Ascending aorta (tissue), 2 donors: ENCODE results near the gene TMEM187. TPM values are rescaled to one million over a fixed set of nuclear protein-coding genes. Genes with fewer than 3 reads are reported as not detected.

ENCODE experiments used
- DNase-seq, 2 donors: peaks; one replicate each; pipeline ENCODE4 v3.0.0-alpha.2; 2019; ENCODE audit warnings: low spot score in 2 of 2
- H3K27ac ChIP-seq, 2 donors: fragments of 200-600 bp; sonication (generic); one replicate each; pipeline ENCODE4 v1.5.1; 2016 to 2017; ENCODE audit warnings: mild to moderate bottlenecking in 1 of 2
- H3K27me3 ChIP-seq: fragments of 200-600 bp; sonication (generic); one replicate; pipeline ENCODE4 v1.5.1; 2017
- H3K36me3 ChIP-seq, 2 donors: fragments of 200-600 bp; sonication (generic); one replicate each; pipeline ENCODE4 v1.5.1; 2016
- H3K4me1 ChIP-seq, 2 donors: fragments of 200-600 bp; sonication (generic); one replicate each; pipeline ENCODE4 v1.5.1; 2016 to 2017; ENCODE audit warnings: mild to moderate bottlenecking in 1 of 2
- H3K4me3 ChIP-seq, 2 donors: fragments of 200-600 bp; sonication (generic); one replicate each; pipeline ENCODE4 v1.5.1; 2016 to 2017; ENCODE audit warnings: mild to moderate bottlenecking in 1 of 2
- H3K9me3 ChIP-seq, 2 donors: fragments of 200-600 bp; sonication (generic); one replicate each; pipeline ENCODE4 v1.5.1; 2016
- intact Hi-C: fragments of 100-400 bp; cut with DNase I; formaldehyde crosslinking; loops from one replicate; pipeline ENCODE4 v1.15.1; 2023
- total RNA-seq: library from RNA; depleted of rRNA; stranded (reverse); fragments of >200 nt; gene quantifications from one replicate; pipeline ENCODE4 v1.1.0, GENCODE V29; 2016
- TF ChIP-seq, protein P1 (sequence below), 3 experiments: fragments of 200-600 bp in 2 of 3; fragments of 450-650 bp in 1 of 3; sonication (generic) in 2 of 3; IDR thresholded peaks; one replicate each; pipeline ENCODE4 v1.5.1; 2016 to 2019; ENCODE audit warnings: antibody characterized with exemption in 3 of 3, mild to moderate bottlenecking in 1 of 3, moderate library complexity in 1 of 3

The TMEM187 gene
- total RNA-seq, 1 donor from 2014 or later = 4.4 TPM

DNA sequence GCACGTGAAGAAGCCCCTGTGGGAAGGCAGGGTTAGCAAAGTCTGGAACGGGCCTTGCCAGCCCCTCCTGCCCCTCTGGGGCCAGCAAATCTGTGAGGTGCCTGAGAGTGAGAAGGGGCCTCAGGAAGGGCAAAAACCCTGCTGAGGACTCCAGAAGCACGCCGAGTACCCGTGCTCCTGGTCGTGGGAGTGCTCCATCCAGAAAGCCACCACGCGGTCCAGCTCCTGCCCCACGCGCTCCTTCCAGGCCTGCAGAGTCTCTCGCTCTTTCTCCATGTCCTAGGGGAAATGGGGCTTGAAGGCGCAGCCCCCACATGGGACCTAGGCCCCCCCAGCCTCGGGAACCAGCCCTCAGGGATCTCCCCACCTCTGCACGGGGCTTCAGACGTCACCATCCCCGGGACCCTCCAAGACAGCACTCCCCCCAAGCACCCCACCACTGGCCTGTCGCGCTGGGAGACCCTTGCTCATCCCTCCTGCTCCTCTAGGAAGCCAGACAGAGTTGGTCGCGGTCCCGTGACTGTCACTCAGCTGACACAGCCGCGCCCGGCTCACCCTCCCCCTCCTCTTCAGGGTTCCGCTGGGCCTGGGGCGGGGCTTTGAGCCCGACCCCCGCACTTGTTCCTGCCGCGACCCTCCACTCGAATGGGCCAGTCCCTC, 28.3 kb upstream of the TMEM187 start, which contains the start of gene RENBP:
TSS of gene RENBP (minus strand) at position 504 of the 660 bp plus-strand sequence. CDS start at position 471, 33 bp downstream.
- no peaks in the 10 kb centered on the region for H3K27me3 ChIP-seq
- H3K4me1 ChIP-seq = no peaks in the 10 kb centered on the region
- peaks cover 5 to 9% of the 10 kb centered on the region in 2 donors for H3K36me3 ChIP-seq
- no peak for DNase-seq
- peak within 1 kb of the TSS; percentile 21 to 48 for H3K4me3 ChIP-seq
- intact Hi-C loops = no loop called here
- H3K9me3 ChIP-seq = no peaks in the 10 kb centered on the region
- TF ChIP-seq, protein P1, sequence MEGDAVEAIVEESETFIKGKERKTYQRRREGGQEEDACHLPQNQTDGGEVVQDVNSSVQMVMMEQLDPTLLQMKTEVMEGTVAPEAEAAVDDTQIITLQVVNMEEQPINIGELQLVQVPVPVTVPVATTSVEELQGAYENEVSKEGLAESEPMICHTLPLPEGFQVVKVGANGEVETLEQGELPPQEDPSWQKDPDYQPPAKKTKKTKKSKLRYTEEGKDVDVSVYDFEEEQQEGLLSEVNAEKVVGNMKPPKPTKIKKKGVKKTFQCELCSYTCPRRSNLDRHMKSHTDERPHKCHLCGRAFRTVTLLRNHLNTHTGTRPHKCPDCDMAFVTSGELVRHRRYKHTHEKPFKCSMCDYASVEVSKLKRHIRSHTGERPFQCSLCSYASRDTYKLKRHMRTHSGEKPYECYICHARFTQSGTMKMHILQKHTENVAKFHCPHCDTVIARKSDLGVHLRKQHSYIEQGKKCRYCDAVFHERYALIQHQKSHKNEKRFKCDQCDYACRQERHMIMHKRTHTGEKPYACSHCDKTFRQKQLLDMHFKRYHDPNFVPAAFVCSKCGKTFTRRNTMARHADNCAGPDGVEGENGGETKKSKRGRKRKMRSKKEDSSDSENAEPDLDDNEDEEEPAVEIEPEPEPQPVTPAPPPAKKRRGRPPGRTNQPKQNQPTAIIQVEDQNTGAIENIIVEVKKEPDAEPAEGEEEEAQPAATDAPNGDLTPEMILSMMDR (IDR thresholded peaks at IDR 0.05) = no peak
- H3K27ac ChIP-seq = no peak within 1 kb of the TSS

- no peaks in the 10 kb centered on the region for H3K9me3 ChIP-seq
- peak overlapping the region in 1 of 2 donors; percentile 48 for H3K4me3 ChIP-seq
- H3K27ac ChIP-seq = no peak overlapping the region
- no peaks in the 10 kb centered on the region for H3K27me3 ChIP-seq
- H3K4me1 ChIP-seq = no peaks in the 10 kb centered on the region
- intact Hi-C loops = no loop called here
- TF ChIP-seq, protein P1 (IDR thresholded peaks at IDR 0.05) = no peak
- H3K36me3 ChIP-seq = peaks cover 11 to 15% of the 10 kb centered on the region in 2 donors
- DNase-seq = no peak
These were observed 27.8 kb upstream of the TMEM187 start for GRCh38 chrX:153944800-153945150.

- Histone ChIP-seq H3K4me1 (no peaks in the 10 kb centered on the region), H3K36me3 (peaks cover 25 to 29% of the 10 kb centered on the region in 2 donors), H3K9me3 (no peaks in the 10 kb centered on the region), H3K27me3 (no peaks in the 10 kb centered on the region), H3K27ac (no peak overlapping the region), H3K4me3 (no peak overlapping the region)
- DNase-seq = no peak
- intact Hi-C loops = loop anchor here (2.0 kb wide), 1 partner anchor 23 kb away; no protein-coding TSS in a partner anchor
- TF ChIP-seq, protein P1 (IDR thresholded peaks at IDR 0.05) = no peak
These were observed 26.3 kb upstream of the TMEM187 start for GRCh38 chrX:153945956-153946943.

- Histone ChIP-seq H3K4me3 (no peak overlapping the region), H3K9me3 (no peaks in the 10 kb centered on the region), H3K36me3 (peaks cover 35 to 37% of the 10 kb centered on the region in 2 donors), H3K27me3 (no peaks in the 10 kb centered on the region), H3K4me1 (peaks cover 0 to 2% of the 10 kb centered on the region in 2 donors), H3K27ac (peak overlapping the region in 1 of 2 donors; percentile 12)
- intact Hi-C loops = loop anchor here (2.0 kb wide), 1 partner anchor 24 kb away; no protein-coding TSS in a partner anchor
- peak in 1 of 2 donors; percentile 83 for DNase-seq
- TF ChIP-seq, protein P1 (IDR thresholded peaks at IDR 0.05) = peak; percentile 68 to 77 (median 71)
These were observed 25.4 kb upstream of the TMEM187 start for GRCh38 chrX:153947009-153947769.

DNA sequence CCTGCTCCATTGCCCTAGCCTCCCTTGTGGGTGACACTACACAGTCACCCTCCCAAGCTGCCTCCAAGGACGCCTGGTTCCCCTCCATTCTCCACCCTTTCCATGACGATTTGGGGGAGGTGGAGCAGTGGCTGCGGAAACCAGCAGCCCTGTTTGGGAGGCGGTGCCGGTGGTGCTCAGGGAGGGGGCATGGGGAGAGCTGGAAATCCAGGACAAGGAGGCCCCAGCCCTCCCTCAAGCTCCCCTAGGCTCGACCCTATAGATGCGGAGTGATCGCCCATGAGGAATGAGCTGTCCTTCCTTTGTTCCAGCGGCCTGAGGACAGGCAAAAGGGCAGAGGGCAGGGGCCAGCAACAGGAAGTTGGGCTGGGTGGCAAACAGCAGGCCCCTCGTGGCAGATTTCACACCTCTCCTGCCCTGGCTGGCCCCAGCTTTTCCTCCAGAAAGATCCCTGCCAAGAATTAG, 24.5 kb upstream of the TMEM187 start:
- TF ChIP-seq, protein P1 (IDR thresholded peaks at IDR 0.05) = no peak
- Histone ChIP-seq H3K36me3 (peaks cover 42 to 43% of the 10 kb centered on the region in 2 donors), H3K27me3 (no peaks in the 10 kb centered on the region), H3K9me3 (no peaks in the 10 kb centered on the region), H3K4me3 (no peak overlapping the region), H3K4me1 (peaks cover 4 to 10% of the 10 kb centered on the region in 2 donors), H3K27ac (no peak overlapping the region)
- intact Hi-C loops = no loop called here
- no peak for DNase-seq
